Activated naive CD8-positive, alpha-beta T cell (primary cell): ENCODE measurements around the gene PMEPA1.

ENCODE experiments used
- H3K27ac Mint-ChIP-seq: one replicate; pipeline ENCODE4 v1.8.0; 2021; ENCODE audit warnings: mixed read lengths
- H3K27me3 Mint-ChIP-seq: one replicate; pipeline ENCODE4 v1.8.0; 2021; ENCODE audit warnings: mixed read lengths
- H3K36me3 Mint-ChIP-seq: one replicate; pipeline ENCODE4 v1.8.0; 2021; ENCODE audit warnings: mixed read lengths
- H3K4me1 Mint-ChIP-seq: one replicate; pipeline ENCODE4 v1.8.0; 2021; ENCODE audit warnings: low read depth, mixed read lengths
- H3K4me3 Mint-ChIP-seq: one replicate; pipeline ENCODE4 v1.8.0; 2021; ENCODE audit warnings: mild to moderate bottlenecking, mixed read lengths
- H3K9me3 Mint-ChIP-seq: one replicate; pipeline ENCODE4 v1.8.0; 2021; ENCODE audit warnings: low read depth, mixed read lengths

The PMEPA1 gene, protein sequence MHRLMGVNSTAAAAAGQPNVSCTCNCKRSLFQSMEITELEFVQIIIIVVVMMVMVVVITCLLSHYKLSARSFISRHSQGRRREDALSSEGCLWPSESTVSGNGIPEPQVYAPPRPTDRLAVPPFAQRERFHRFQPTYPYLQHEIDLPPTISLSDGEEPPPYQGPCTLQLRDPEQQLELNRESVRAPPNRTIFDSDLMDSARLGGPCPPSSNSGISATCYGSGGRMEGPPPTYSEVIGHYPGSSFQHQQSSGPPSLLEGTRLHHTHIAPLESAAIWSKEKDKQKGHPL

DNA sequence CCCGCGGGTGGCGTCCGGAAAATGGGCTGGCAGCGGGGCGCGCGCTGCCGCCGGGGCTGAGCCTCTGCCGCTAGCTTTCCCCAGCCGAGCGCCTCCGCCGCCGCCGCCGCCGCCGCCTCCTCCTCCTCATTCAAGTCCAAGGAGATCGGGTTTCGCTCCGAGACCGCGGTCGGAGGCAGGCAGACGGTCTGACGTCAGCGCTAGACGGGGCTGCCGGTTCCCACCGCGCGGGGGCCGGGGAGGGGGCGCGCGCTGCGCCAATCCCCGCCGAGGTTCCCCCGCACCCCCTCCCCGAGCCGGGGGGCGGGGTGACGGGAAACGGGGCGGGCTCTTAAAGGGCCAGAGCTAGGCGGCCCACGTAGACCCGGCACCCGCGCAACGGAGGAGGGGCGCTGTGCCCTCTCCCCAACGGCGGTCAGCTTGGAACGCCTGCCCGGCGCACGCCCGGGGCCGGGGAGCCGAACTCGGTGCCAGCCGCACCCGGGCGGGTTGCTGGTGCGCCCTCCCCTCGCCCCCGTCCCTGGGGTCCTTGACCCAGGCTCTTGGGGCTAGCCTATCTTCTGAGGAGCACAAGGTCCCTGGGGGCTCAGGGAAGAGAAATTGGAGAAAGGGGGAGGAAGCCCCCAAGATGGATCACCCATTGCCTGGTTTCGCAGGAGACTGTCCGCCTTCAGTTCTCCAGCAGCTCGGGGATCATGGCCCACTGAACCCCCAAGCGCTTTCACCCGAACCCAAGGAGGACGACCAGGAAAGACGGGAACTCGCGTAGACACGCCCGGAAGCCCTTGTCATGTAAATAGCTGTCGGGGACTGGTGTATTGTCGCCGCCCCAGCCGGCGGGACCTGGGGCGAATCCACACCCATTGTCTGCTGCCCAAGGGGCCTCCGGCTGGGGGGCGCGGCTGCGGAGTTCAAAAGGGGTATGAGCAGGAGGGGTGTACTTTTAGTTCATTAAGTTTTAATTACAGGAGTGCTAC lies at the start of gene PMEPA1:
PMEPA1 (minus strand) TSS at position 193 of the 977 bp plus-strand sequence. CDS start 433 bp downstream, outside the sequence.
- no peaks in the 10 kb centered on the region for H3K36me3 Mint-ChIP-seq
- H3K27me3 Mint-ChIP-seq = no peaks in the 10 kb centered on the region
- peaks cover 35% of the 10 kb centered on the region for H3K4me1 Mint-ChIP-seq
- H3K9me3 Mint-ChIP-seq = no peaks in the 10 kb centered on the region
- peak within 1 kb of the TSS; percentile 85 for H3K27ac Mint-ChIP-seq
- peak within 1 kb of the TSS; percentile 94 for H3K4me3 Mint-ChIP-seq

DNA sequence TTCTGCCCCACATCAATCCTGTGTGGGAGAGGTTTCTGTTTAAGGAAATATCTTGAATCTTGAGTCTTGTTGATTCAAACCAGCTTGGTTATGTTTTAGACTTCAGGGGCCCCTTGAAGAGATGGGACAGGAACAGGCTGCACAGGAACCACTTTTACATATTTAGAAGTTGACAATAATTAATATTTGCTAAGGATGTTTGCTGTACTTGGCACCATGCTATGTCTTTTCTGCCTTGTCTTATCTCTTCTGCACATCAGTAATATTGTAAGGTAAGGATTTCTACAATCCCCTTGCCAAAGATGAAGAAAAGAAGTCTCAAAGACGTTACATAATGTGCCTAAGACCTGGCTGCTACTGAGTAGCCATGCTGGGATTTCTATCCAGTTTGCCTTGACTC lies 48.0 kb upstream of the PMEPA1 start:
- no peak overlapping the region for H3K4me3 Mint-ChIP-seq
- H3K9me3 Mint-ChIP-seq = no peaks in the 10 kb centered on the region
- H3K27me3 Mint-ChIP-seq = peaks cover 8% of the 10 kb centered on the region

DNA sequence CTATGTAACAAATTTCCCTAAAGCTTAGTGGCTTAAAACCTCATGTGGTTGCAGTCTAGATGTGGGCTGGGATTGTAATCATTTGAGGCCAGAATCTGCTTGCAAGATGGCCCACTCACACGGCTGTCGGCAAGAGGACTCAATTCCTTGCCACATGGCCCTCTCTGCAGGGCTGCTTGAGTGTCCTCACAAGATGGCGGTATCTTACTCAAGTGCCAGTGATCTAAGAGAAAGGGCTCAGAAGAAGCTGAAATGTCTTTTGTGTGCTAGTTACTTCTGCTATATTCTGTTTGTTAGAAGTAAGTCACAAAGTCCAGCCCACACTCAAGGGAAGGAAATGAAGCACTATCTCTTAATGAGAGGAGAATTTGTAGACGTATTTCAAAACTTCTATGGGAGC lies 47.1 kb upstream of the PMEPA1 start:
- Mint-ChIP-seq H3K27me3 (peaks cover 8% of the 10 kb centered on the region), H3K4me3 (no peak overlapping the region), H3K9me3 (no peaks in the 10 kb centered on the region), H3K36me3 (peaks cover 4% of the 10 kb centered on the region), H3K27ac (no peak overlapping the region), H3K4me1 (no peaks in the 10 kb centered on the region)

More for the DNA sequence above, 48.0 kb upstream of the PMEPA1 start:
- peaks cover 4% of the 10 kb centered on the region for H3K36me3 Mint-ChIP-seq
- no peak overlapping the region for H3K27ac Mint-ChIP-seq
- H3K4me1 Mint-ChIP-seq = no peaks in the 10 kb centered on the region

DNA sequence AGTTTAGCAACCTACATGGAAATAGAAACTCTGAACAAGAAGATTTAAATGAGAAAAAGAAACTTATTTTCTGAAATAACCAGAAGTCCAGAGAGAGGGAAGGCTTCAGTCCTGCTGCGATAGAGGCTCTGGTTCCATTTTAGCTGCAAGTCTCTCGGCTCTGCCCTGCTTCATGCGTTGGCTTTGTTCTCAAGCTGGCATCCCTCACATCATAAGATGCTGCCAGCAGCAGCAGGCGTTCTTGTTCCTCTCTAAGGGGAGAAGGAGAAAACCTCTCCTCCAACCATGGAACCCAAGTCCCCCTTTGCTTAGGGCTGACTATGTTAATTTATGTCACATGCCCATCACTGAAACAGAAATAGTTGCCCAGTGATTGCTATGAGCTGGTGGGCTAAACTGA lies 46.4 kb upstream of the PMEPA1 start:
- Mint-ChIP-seq H3K36me3 (peaks cover 4% of the 10 kb centered on the region), H3K9me3 (no peaks in the 10 kb centered on the region), H3K4me3 (no peak overlapping the region), H3K27ac (no peak overlapping the region), H3K4me1 (peaks cover 3% of the 10 kb centered on the region), H3K27me3 (peaks cover 6% of the 10 kb centered on the region)

DNA sequence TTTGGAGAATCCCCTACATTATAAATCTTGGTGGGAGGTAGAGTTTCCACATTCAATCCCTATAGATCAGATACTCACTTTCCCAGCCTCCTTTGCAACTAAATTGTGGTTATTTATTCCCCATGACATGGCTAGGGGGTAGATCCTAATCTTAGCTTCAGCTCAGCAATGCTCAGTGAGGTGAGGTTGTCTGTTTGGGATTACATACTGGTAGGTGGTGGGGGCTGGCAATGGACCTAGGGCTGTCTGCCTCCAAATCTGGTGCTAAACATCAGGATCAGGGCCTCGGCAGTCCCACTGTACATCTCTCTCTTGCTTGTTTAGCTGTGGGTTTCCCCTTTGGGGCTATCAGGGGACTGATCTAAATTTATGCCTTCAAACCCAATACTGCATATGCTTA lies 45.8 kb upstream of the PMEPA1 start:
- Mint-ChIP-seq H3K4me3 (no peak overlapping the region), H3K4me1 (peaks cover 3% of the 10 kb centered on the region)

DNA sequence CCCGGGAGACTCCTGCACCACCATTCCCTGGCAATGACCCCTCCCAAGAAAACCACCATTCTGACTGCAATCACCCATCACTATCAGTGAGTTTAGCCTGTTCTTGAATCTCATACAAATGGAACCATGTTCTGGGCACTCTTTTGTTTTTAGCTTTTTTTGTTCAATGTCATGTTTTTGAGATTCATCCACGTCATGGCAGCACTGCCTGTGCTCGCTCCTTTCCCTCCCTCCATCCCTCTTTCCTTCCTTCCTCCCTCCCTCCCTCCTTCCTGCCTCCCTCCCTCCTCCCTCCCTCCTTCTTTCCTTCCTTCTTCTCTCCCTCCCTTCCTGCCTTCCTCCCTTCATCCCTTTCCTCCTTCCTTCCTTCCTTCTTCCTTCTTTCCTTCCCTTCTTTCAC lies 44.4 kb upstream of the PMEPA1 start:
- Mint-ChIP-seq H3K4me1 (peaks cover 4% of the 10 kb centered on the region), H3K36me3 (peaks cover 4% of the 10 kb centered on the region), H3K27ac (no peak overlapping the region), H3K9me3 (no peaks in the 10 kb centered on the region), H3K27me3 (peaks cover 10% of the 10 kb centered on the region), H3K4me3 (no peak overlapping the region)

More for the DNA sequence above, 45.8 kb upstream of the PMEPA1 start:
- peaks cover 8% of the 10 kb centered on the region for H3K27me3 Mint-ChIP-seq
- no peak overlapping the region for H3K27ac Mint-ChIP-seq
- no peaks in the 10 kb centered on the region for H3K9me3 Mint-ChIP-seq
- H3K36me3 Mint-ChIP-seq = peaks cover 4% of the 10 kb centered on the region

DNA sequence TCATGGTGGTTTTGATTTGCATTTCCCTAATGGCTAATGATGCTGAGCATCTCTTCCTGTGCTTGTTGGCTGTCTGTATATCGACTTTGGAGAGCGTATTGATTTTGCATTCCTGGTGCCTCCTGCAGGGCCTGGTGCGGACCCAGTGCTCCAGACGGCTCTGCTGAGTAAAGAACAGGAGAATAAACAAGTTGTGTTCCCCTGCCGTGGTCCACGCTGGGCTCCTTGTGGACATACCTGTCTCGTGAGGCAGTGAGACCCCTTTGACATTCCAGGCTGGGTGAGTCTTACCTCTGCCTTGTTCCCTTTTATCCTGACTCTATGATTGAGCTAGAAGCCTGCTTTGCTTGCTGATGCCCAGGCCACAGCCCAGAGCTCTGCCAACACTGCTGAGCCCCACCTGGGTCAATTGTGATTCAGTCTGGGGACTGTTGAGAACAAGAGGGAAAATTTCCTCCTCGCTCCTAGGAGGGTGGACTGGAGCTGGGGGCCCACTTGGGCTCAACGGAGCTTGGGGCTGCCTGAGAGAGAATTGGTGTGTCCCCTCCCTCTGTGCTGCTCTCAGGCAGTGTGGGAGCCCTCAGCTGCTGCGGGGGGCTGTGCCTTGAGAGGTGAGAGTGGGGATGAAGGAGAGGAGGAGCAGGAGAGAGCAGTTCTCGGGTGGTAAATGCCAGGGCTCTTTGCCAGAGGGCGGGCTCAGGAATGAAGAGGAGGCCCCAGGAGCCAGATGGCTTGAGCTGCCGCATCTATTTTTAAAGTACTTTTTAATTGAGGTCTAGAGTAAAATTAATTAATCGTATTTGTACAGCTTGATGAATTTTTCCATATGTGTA lies 43.7 kb upstream of the PMEPA1 start:
- Mint-ChIP-seq H3K36me3 (peaks cover 4% of the 10 kb centered on the region), H3K4me1 (peaks cover 9% of the 10 kb centered on the region), H3K9me3 (no peaks in the 10 kb centered on the region), H3K27ac (no peak overlapping the region), H3K27me3 (peaks cover 10% of the 10 kb centered on the region), H3K4me3 (no peak overlapping the region)

DNA sequence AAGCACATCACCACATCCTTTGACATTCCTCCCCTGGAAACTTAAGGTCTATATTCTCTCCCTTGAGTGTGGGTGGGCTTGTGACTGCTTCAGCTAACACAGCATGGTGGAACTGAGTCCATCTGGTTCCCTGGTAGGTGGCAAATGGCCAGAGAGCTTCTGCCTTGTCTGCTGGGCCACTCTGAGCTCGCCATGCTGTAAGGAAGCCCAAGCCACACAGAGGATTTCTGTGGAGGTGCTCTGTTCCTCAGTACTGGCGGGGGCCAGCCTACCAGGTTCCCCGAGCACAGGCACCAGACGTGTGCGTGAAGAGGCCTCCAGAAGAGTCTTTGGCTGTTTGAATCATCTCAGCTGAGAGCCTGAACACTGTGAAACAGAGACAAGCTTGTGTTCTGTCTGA lies 41.6 kb upstream of the PMEPA1 start:
- Mint-ChIP-seq H3K27me3 (peaks cover 12% of the 10 kb centered on the region), H3K4me3 (no peak overlapping the region), H3K36me3 (peaks cover 4% of the 10 kb centered on the region), H3K4me1 (peaks cover 13% of the 10 kb centered on the region), H3K9me3 (no peaks in the 10 kb centered on the region), H3K27ac (no peak overlapping the region)

DNA sequence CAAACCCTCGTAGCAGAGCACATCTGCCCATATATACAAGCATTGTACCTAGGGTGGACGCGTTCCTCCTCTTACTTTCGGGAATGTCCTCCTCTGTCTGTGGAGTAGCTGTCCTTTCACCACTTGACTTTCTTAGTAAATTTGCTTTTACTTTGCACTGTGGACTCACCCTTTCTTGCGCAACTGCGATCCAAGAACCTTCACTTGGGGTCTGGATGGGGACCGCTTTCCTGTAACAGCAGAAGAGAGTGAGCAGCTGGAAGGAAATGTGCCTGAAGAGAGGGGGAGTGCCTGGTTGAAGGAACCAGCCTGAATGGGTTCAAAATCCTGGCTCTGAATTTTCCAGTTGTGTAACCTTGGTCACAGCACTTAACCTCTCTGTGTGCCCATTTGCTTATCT lies 40.1 kb upstream of the PMEPA1 start:
- Mint-ChIP-seq H3K27me3 (peaks cover 11% of the 10 kb centered on the region), H3K4me1 (peaks cover 13% of the 10 kb centered on the region)

DNA sequence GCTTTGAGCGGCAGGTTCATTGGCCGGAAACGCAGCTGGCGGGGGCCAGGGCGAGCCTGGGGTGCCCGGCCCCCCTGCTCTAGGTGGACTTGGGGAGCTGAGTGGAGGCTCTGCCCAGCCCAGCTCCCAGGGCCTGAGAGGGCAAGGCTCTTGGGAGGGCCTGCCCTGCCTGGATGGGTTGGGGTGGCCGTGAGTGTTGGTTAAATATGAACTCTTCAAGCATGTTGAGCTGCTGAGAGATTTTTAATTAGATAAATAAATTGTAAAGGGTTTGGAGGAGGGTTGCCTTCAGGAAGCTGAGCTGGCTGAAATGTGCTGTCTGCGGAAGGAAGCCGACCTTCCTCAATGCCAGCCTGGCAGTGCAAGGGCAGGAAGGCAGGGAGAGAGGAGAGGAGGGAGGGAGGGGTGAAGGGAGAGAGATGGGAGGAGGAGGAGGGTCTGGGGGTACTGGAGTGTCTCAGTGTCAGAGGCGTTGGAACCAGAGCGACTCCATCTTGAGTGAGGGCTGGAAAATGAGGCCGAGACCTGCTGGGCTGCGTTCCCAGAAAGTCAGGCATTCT lies 39.4 kb upstream of the PMEPA1 start:
- H3K4me1 Mint-ChIP-seq = peaks cover 13% of the 10 kb centered on the region
- peak overlapping the region; percentile 76 for H3K4me3 Mint-ChIP-seq
- H3K27me3 Mint-ChIP-seq = peaks cover 9% of the 10 kb centered on the region
- peaks cover 4% of the 10 kb centered on the region for H3K36me3 Mint-ChIP-seq
- H3K9me3 Mint-ChIP-seq = no peaks in the 10 kb centered on the region
- no peak overlapping the region for H3K27ac Mint-ChIP-seq

More for the DNA sequence above, 40.1 kb upstream of the PMEPA1 start:
- Mint-ChIP-seq H3K27ac (no peak overlapping the region), H3K9me3 (no peaks in the 10 kb centered on the region), H3K4me3 (no peak overlapping the region), H3K36me3 (peaks cover 4% of the 10 kb centered on the region)

DNA sequence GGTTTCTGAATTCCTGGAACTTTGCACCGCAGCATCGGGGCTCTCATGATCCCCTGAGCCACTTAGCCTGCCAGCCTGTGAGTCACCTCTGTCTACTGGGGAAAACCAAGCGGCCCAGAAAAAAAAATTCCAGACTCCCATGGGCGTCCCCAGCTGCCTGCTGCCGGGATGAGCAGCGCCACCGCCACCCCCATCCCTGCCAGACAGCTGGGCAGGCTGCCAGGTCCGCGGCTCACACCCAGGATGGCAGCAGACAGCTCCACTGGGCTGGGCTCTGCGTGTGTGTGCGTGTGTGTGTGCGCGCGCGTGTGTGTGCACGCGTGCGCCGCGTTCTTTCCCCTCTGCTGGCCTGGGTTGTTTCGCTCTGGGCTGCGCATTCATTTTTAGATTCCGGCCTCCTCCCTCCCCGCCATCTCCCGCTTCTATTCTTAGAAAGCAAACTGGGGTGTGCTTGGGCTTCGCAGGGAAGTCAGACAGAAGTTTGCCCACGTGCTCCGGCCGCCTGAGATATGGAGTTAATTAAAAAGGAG lies 38.9 kb upstream of the PMEPA1 start:
- Mint-ChIP-seq H3K36me3 (peaks cover 4% of the 10 kb centered on the region), H3K27me3 (peaks cover 9% of the 10 kb centered on the region), H3K4me3 (peak overlapping the region; percentile 76), H3K9me3 (no peaks in the 10 kb centered on the region), H3K27ac (no peak overlapping the region), H3K4me1 (peaks cover 13% of the 10 kb centered on the region)

DNA sequence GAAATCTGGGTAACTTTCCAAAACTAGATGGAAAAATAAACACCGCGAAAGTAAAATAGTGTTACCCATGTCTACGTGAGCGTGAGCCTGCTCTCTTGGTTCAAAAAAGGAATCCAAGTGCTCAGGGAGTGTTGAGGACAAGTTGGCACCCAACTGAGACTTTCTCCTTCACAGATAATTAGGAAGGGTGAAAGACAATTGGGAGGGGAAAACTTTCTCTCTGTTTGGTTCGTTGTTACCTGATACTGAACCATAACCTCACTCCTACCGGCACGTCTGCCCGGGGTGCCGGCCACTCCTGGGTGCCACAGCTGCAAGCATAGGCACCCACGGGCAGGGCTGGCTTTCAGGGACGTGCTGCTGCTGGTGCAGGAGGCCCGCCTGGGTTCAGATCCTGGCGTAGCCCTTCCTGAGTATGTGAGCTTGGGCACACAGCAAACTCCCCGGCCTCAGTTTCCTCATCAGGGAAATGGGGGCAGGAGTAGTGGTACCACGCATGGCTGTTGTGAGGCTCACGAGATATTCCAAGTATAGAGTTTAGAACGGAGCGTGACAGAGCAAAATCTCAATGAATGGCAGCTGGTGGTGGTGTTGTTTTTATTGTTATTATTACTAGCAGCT lies 38.2 kb upstream of the PMEPA1 start:
- H3K36me3 Mint-ChIP-seq = peaks cover 1% of the 10 kb centered on the region
- H3K27me3 Mint-ChIP-seq = peaks cover 7% of the 10 kb centered on the region
- no peak overlapping the region for H3K27ac Mint-ChIP-seq
- H3K9me3 Mint-ChIP-seq = no peaks in the 10 kb centered on the region
- peaks cover 13% of the 10 kb centered on the region for H3K4me1 Mint-ChIP-seq
- peak overlapping the region; percentile 76 for H3K4me3 Mint-ChIP-seq

DNA sequence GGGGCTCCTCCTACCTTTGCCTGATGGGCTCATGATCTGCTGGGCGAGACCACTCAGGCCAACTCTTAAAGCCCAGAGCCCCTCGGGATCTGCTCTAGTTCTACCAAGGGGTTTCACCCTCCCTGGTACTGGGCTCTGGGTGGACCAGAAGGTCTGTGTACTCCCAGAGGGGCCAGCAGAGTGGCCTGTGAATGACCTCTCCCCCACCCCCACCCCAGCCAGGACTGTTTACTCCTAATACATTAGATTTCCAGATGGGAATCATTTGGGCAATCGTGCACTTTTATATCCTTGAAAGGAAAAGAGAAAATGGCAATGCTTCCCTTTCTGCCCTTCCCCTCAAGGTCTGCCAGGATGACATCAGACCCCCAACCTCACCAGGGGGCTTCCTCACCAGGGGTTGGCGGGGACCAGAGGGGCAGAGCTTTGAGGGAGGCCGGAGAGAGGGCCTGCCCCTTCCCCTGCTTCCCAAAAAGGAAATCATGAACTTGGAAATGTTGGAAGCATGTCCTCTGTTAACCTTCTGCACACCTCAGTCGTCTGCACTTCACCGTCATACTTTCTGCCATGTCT lies 37.1 kb upstream of the PMEPA1 start:
- Mint-ChIP-seq H3K9me3 (no peaks in the 10 kb centered on the region), H3K36me3 (no peaks in the 10 kb centered on the region), H3K4me1 (peaks cover 13% of the 10 kb centered on the region), H3K27ac (no peak overlapping the region), H3K4me3 (no peak overlapping the region), H3K27me3 (peaks cover 6% of the 10 kb centered on the region)
